NCI-H82 (cell line): ENCODE results near the gene WDR91.
"Not testable (repeated sequence)": the region's sequence is repeated elsewhere in the genome, so short reads cannot be mapped to it uniquely, and the experiment has no call there.

Source experiments
- DNase-seq: peaks from one replicate; lab custom pipeline; 2025; lab: John Stamatoyannopoulos, UW

Gene WDR91

DNA sequence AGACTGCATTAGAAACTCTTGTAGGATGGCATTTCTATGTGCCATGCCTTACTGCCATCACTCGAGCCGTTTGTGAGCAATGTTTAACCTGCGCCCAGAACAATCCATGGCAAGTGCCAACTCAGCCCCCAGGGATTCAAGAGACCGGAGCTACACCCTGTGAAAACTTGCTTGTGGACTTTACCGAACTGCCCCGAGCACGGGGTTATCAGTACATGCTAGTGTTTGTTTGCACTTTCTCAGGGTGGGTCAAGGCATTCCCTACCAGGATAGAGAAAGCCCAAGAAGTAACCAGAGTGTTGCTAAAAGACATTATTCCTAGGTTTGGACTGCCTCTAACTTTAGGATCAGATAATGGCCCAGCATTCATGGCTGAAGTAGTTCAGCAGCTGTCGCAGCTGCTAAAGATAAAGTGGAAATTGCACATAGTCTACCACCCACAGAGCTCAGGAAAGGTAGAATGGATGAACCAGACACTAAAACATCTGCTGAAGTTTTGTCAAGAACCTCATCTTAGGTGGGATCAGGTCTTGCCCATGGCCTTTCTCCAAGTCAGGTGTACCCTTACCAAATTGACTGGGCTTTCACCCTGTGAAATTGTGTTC is 31.9 kb downstream of the WDR91 start:
- DNase-seq, result no peak

DNA sequence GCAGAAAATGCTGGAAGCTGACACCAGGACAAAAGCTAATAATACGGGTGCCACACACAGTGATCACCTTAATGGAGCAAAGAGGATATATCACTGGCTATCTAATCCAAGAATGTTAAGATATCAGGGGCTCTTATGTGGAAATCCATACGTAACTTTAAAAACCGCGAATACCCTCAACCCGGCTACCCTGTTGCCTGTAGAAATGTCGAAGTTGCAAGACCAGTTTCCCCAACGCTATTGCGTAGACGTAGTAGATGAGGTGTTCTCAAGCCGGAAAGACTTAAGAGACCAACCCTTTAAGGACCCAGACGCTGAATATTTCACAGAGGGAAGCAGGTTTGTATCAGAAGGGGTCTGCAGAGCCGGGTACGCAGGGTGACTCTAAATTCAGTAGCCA is 33.0 kb downstream of the WDR91 start:
- no peak for DNase-seq

DNA sequence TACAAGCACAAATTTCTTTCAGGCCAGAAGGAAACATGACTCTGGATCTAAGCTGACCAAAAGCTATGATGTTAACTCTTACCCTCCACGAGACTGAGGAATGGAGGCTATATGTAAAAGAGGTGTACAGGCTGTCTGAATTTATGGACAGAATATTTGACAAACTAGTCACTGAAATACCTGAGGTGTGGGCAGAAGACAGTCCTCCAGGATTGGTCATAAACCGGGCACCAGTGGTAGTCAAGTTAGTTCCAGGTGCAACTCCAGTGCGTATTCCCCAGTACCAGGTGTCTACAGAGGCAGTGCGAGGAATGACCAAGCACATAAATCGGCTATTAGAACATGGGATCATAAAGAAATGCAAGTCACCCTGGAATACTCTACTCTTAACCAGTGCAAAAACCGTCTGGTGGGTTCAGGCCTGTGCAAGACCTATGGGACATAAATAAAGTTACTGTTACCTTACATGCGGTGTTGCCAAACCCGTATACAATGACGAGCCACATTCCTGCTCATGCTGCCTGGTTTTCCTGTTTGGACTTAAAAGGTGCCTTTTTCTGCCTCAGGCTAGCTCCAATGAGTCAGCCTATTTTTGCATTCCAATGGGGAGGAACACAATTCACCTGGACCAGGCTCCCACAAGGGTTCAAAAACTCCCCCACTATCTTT is 34.2 kb downstream of the WDR91 start:
- no peak for DNase-seq

DNA sequence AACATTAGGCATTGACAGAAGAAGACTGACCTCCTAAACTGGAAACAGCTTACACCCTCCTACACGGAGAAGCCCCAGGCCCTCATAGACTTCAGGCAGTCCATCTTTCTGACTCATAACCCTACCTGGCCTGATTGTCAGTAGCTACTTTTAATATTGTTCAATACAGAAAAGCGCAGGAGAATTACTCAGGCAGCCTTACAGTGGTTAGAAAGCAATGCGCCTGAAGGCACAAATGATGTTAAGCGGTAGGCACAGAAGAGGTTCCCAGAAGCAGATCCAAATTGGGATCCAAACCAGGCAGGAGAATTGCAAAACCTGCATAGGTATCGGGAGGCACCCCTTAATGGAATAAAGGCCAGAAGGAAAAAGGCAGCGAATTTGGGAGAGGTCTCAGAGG is 35.4 kb downstream of the WDR91 start:
- no peak for DNase-seq

DNA sequence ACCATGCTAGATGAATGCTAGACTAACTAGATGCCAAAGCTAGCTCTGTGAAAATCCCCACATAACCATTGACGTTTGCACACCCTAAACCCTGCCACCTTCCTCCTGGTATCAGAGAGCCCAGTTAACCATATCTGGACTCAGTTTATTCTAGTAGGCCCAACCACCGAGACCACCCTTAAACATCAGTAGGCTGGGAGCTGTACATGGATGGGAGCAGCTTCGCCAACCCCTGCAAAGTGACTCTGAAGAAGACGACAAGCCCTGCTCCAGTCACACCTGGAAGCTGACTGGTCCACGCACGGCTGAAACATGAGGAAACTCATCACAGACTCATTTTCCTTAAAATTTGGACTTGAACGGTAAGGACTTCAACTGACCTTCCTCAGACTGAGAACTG is 36.4 kb downstream of the WDR91 start:
- DNase-seq, result no peak

DNA sequence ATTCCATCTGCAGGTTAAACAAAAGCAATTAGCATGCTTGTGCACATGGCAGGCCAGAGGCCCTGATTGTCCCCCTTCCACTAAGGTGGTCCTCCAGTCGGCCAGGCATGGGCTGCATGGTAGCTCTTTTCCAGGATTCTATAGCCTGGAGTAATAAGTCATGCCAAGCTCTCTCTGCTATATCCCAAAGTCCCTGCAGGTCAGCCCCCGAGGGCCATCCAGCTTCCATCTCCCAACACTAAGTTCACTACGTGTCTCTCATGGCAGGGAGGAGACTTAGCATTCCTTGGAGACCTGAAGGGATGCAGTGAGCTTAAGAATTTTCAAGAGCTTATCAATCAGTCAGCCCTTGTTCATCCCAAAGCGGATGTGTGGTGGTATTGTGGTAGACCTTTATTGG is 37.4 kb downstream of the WDR91 start:
- not testable (repeated sequence) for DNase-seq

DNA sequence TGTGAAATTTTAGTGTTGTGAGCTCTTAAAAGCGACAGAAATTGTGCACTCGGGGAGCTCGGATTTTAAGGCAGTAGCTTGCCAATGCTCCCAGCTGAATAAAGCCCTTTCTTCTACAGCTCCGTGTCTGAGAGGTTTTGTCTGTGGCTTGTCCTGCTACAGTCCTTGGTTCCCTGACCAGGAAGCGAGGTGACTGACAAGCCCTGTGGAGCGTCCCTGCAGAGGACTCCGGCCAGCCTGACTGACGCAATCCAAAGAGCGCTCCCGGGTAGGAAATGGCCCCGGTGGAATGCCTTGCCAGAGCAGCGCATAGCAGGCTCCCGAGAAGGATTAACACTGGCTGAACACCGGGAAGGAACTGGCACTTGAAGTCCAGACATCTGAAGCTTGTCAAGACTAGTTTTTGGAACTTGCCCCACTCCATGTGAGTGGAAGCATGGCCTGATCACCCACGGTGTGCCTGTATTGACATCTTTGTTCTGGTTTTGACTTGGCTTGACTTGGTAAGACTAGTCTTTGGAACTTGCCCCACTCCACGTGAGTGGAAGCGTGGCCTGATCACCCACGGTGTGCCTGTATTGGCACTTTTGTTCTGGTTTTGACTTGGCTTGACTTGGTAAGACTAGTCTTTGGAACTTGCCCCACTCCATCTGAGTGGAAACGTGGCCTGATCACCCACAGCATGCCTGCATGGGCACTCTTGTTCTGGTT is 39.6 kb downstream of the WDR91 start:
- DNase-seq, result not testable (repeated sequence)

DNA sequence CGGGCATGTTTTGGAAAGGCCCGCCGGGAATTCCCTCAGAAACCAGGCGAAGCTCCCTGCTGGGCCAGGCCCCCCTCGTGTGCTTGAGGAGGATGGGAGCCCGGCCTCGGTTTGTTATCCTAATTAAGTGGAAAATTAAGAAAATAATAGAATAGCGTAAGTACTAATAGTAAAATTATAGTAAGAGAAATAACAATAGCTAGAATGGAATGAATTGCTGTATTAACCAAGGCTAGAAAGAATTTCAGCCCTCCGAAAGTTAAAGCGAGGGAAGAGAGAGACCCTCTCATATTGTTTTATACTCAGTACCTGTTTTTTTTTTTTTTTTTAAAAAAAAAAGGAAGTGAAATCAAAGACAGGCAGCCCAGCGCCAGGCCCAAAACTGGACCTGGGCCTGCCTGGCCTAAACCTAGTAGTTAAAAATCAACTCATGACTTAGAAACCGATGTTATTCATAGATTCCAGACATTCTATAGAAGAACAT is 40.3 kb downstream of the WDR91 start:
- DNase-seq, result not testable (repeated sequence)

DNA sequence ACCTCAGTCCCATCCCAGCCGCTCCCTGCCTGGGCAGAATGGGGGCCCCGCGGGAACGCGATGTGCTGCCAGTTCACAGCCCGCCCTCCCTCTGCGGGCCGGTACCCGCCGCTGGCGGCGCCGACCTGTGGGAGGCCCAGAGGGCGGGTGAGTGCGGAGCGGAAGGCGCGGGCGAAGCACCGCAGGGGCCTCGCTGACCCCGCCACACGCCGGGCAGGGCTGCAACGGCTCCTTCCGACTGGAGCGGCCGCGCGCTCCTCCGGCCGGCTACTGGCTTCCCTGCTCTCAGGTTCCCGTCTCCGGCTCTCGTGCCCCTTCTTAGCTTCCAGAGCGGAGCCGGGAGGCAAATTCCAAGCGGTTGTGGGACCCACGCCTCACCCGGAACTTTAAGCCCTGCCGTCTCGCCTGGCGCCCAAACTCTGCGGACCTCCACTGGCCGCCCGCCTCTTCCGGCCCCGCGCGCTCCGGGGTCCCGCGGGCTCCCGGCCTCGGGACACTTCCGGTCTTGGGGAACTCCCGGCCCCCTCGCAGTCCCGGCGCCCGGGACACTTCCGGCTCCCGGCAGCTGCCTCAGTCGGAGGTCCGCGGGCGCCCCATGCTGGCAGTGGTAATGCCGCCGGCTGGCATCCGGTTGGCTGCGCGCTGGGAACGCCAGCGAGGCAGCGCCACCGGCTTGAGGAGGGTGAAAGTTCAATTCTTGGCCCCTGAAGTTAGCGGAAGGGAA is 40.9 kb downstream of the WDR91 start, which contains the start of gene CYREN:
Gene CYREN (minus strand): TSS at position 434 of the 724 bp plus-strand sequence. CDS start 1,785 bp downstream, outside the sequence.
- peak; percentile 97 for DNase-seq

DNA sequence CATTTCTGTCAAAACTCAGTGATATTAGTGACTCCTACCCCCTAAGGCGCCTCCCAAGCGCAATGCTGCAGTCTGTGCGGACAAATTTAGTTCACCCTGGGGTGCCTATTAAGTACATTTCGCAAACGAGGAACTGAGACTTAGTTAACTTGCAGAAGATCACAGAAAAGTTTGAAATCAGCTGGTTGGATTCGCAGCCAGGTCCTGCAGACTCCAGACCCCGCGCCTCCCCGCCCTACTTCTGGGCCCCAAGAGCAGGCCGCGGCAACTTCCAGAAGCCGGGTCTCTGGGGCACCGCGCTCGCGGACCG is 41.4 kb downstream of the WDR91 start:
- DNase-seq, result no peak

DNA sequence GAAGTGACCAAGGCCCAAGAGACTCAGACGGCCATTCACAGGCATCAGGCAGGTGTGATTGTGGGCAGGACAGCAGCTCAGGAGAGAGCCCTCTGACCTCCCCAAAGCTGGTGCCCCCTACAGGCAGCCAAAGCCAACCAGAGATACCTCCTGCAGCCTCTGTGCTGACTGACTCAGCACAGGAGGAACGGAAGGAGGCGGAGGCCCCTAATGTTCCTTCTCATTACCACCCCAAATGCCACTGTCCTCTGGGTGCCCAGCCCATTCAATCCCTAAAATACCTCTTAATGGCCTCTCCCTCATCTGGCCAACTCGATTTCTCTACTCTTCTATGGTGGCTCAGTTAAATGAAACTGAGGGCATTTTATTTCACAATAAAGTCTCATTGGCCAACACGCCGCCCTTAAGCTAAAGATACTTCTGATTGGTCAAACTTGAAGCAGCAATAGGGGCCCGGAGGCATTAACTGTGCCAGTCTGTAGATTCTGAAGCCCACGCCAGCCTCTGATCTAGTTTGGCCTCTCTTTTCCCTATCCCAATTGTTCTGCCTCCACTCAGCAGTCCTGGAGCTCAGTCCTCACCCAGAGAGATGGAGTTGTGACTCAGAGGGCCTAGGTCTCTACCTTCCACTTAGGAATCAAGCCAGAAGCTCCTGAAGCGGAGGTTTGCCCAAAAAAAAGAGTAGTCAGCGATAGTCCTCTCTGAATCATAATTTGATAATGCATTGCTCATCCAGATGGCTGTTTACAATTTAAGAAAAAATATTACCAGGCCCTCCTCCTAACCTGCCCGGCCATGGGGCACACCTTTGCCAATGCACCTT is 42.0 kb downstream of the WDR91 start:
- peak; percentile 46 for DNase-seq

DNA sequence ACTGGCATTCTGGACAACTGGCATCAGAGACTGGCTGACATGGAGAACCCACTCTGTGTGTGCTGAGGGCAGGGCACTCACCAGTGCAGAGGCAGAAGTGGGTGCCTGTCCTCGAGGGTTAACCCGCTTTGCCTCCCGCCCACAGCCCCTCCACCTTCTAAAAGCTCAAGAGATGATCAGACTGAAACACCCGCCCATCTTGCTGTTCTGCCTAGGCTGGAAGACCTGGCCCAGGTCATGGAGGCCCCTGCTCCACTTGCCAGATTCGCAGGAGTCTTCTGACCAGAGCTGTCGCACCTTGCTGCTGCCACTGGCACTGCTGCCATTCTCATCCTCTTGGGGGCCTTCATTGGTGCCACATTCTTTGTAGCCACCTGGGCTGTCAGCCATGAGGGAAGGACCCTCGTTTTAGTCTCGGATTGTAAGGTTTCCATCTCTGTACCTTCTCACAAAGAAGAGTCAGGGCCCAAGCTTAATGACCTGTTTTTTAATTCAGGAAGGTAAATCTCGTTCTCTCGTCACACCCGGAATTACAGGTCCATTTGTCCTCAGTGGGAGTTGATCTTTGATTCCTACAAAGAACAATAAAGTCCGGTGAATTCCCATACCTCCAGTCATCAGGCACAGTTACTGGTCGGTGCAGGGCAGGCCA is 42.7 kb downstream of the WDR91 start:
- no peak for DNase-seq

DNA sequence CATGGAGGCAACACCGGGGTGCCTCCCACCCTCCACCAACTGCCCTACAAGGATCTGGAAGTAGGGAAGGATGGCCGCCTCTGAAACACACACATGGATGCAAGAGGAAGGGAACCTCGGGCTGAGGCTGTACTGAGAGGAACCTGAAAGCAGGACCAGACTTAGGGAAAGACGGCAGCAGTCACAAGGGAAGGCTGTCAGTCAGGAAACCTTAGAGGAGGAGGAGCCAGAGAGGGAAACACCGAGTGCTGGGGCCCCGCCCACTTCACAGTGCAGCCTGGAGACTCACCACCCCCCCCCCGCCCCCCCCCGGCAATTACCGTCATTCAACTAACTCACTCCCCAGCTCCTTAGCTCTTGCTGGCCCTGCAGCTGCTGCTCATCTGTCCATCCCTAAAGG is 43.3 kb downstream of the WDR91 start:
- DNase-seq, result no peak

DNA sequence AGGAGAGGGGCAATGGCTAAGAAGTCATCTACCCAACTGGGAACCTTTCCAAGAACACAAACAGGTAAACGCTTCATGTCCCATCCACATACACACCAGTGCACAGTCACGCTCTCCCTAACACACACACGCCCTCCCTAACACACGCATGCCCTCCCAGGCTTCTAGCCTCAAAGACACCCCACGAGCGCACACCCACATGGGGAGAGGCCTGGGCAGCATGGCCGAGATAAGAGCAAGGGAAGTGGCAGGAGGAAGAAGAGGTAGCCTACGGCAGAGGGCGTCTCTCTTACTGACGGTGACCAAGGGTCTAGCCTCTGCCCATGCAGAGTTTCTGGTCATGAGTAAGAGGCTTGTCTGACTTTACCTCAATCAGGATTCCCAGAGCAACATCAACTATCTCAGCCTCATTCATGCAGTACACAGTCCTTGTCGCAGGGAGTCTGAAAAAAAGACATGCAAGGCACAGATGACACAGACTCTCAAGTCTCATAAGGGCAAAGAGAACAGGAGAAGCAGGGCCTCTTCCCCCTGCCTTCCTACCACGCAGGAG is 43.9 kb downstream of the WDR91 start:
- DNase-seq, result no peak

DNA sequence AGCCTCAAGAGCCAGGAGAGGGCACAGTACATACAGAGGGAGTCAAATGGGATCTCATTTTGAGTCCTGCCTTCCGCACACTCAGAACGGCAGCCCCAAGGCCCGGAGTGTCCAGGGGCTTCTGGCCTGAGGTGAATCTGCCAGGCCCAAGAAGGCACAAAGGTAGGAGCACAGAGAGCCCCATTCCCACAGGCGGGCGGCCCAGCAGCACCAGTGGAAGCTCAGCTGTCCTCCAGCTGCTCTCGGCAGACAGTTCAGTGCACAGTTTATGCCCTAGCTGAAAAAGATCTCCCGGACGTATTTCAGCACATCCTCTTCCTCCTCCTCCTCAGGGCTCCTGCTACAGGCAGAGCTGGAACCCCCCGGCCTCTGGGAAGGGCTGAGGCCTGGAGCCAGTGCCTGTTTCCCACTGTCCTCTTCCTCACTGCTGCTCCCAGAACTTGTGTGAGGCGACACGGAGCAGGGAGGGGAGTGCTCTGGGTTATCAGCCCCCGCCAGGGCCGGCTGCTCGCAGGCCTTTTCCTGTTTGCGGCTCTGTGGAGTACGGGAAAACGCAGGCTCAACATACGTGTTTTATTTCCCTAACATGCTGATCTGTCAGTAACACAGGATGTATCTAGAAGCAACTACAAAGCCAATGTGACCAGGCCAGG is 44.9 kb downstream of the WDR91 start:
- no peak for DNase-seq

DNA sequence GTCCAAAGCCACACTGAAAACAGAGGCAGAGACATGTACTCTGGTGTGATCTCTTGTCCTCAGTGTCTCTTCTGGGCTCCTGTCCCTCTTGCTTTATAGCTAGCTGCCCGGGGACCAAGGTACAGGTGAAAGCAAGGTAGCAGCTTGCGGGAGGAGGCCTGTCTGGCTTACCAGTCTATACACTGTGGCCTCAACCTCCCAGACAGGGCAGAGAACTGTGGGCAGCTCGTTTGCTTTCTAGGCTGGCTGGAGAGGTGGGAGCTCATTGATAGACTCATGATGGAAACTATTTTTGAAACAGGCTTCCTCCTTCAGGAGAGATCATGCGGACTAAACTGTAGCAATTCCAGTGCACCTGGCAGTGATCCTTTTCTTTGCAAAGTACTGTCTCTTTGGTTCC is 45.5 kb downstream of the WDR91 start:
- no peak for DNase-seq

DNA sequence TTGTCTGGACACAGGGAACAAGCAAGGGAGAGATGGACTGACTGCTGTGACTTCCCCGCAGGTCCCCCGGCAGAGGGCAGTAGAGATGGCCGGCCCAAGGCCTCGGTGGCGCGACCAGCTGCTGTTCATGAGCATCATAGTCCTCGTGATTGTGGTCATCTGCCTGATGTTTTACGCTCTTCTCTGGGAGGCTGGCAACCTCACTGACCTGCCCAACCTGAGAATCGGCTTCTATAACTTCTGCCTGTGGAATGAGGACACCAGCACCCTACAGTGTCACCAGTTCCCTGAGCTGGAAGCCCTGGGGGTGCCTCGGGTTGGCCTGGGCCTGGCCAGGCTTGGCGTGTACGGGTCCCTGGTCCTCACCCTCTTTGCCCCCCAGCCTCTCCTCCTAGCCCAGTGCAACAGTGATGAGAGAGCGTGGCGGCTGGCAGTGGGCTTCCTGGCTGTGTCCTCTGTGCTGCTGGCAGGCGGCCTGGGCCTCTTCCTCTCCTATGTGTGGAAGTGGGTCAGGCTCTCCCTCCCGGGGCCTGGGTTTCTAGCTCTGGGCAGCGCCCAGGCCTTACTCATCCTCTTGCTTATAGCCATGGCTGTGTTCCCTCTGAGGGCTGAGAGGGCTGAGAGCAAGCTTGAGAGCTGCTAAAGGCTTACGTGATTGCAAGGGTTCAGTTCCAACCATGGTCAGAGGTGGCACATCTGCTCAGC is 46.8 kb downstream of the WDR91 start:
- no peak for DNase-seq

DNA sequence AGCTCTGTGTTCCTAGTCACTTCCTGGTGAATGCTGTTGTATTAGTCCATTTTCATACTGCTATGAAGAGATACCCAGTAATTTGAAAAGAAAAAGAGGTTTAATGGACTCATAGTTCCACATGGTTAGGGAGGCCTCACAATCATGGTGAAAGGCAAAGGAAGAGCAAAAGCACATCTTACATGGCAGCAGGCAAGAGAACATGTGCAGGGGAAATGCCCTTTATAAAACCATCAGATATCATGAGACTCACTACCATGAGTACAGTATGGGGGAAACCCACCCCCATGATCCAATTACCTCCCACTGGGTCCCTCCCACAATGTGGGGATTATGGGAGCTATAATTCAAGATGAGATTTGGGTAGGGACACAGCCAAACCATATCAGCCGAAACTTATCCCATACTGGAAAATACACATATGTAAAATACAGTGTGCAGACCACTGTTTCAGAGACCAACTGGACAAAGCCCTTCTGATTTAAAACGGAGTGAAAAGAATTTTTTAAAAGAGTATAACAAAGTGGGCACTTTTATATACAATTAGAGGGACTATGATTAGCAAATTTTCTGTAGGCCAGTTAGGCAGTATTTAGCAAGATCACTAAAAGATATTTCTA is 48.8 kb downstream of the WDR91 start:
- DNase-seq, result no peak

DNA sequence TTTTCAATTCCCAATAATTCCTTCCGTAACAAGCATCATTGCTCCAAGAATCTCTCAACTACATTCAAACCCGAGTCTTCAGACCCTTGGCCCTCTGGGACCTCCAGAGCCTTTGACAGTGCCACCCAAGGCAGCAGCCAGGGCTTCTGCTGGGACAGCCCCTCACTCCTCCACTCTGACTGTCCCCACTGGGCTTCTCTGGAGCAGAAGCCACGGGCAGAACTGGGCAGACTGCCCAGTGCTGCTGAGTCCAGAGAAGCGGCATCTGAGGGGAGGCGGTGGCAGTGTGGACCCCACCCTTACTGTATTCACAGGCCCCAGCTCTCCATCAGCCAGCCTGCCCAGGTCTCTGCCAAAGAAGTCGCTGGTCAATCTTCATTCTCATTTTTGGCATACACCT is 49.7 kb downstream of the WDR91 start:
- DNase-seq, result no peak
